Erythroblast (primary cell): Measurements from ENCODE around the gene PRLR.

Source experiments
- DNase-seq, 2 experiments: peaks; one replicate each; lab custom pipeline; 2025; lab: John Stamatoyannopoulos, UW
- GATA1 ChIP-seq: IDR thresholded peaks from 2 replicates; pipeline ENCODE4 v1.6.1; 2011; ENCODE audit warnings: low read depth, mild to moderate bottlenecking, control low read depth, low read length, moderate library complexity
- POLR2A ChIP-seq: IDR thresholded peaks from 2 replicates; pipeline ENCODE4 v1.6.1; 2011; ENCODE audit warnings: mild to moderate bottlenecking, low read length

The PRLR gene

DNA sequence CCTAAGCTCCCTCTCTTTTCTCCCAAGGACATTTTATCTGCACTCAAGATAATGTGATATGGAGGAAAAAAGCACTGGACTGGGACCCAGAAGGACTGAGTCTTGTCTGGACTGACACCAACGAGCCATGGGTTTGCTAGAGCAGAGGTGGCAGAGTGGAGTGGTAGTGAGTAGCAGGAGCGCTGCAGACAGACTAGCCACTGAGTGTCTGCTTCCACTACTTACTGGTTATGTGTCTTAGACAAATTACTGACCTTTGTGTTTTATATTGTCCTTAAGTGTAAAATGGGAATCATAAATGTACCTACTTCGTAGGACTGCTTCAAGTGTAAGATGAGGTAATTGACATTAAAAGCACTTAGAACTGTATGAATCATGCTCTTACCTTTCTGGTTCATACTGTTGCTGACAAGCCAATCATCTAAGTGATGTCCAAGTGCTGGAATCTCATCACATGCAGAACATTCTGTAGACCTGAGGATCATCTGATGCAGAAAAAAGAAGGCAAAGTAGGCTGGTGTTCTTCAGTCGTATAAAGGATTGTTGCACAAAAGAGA lies 12.5 kb upstream of the PRLR start:
- no peak for TF ChIP-seq POLR2A
- no peak for TF ChIP-seq GATA1
- DNase-seq: no peak

DNA sequence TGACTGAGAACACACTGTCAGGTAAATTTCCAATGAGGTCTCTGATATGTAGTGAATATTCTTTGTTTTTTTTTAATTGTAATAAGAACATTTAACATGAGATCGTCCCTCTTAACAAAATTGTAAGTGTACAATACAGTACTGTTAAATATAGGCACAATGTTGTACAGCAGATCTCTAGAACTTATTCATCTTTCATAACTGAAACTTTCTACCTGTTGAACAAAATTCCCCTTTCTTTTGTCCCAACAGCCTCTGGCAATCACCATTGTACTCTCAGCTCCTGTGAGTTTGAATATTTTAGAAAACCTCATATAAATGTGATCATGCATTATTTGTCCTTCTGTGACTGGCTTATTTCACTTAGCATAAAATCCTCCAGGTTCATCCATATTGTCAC lies 10.6 kb upstream of the PRLR start:
- no peak for DNase-seq
- TF ChIP-seq GATA1 (no peak), POLR2A (no peak)

DNA sequence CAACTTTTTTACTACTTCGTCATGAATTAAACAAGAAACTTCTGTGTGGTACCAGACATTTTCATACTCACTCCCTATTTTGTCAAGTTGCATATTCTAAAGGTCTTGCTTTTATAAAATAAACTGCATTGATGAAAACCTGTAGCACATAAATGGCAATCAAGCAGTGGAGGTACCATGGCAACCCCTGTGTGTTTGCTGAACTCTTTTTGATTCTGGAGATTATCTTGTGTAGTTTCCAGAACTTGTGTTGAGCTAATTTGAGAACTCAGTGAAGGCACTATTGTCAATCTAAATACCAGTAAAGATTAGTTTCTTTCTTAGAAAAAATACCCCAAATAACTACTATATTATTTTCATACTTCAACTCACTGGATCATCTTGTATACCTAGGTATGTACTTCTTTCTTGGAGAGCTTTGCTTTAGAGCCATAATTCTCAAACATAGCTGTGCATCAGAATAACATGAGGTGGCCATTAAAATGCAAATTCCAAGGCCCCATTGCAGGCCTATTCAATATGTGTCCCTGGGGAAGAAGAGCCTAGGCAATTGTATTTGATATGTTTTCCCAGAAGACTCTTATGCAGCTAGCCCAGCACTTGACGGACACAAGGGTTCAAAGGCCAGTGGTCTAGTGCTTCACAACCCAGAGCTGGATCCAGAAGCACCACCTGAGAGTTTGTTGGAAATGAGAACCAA lies 9.8 kb upstream of the PRLR start:
- TF ChIP-seq GATA1: no peak
- TF ChIP-seq POLR2A: no peak
- no peak for DNase-seq

DNA sequence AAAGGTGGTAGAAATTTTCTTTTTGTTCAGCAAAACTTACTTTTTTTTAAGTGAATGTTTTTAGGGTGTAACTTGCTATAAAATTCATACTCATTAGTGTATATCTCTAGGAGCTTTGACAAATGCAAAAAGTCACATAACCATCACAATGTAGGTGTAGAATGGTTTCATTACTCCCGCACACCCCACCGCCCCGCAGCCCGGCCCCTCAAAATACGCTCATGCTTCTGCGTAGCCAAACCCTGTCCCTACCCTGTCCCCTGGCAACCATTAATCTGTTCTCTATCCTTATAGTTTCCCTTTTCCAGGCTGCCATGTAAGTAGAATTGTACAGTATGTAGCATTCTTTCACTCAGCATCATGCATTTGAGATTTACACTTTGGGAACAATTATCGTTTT lies 9.2 kb upstream of the PRLR start:
- no peak for DNase-seq
- no peak for TF ChIP-seq POLR2A
- TF ChIP-seq GATA1: no peak

DNA sequence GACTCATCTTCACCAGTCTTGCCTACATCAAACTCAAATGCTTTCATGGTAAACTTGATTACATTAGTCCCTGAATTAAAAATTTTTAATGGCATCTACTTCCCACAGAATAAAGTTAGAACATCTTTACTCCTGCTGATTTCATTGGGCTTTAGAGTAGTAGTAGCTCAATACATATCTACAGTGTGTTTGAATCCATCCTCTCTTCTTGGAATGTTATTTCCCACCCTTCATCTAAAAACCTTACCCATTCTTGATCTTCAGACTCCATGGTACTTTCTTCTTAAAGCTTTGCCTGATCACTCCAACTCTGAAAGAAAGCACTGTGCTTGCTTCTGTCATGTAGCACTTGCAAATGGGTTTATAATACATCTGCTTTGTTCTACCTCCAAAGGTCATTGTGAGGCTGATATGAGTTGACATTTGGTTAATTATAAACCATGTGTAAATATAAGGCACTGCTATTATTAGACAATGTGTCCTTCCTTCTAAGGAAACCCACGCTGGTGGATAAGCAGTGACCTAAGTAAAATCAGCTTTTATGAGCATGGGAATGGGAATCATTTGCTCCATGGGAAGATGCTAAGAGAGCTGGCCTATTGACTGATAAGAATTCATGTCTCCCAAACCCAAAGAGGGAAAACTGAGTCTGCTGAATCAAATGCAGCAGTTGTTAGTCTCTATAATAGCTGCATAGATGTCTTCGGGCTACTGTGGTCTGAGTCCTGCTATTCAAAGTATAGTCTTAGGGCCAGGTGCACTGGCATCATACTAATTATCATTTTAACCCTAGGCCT lies 7.5 kb upstream of the PRLR start:
- DNase-seq: no peak
- TF ChIP-seq POLR2A (no peak), GATA1 (no peak)

DNA sequence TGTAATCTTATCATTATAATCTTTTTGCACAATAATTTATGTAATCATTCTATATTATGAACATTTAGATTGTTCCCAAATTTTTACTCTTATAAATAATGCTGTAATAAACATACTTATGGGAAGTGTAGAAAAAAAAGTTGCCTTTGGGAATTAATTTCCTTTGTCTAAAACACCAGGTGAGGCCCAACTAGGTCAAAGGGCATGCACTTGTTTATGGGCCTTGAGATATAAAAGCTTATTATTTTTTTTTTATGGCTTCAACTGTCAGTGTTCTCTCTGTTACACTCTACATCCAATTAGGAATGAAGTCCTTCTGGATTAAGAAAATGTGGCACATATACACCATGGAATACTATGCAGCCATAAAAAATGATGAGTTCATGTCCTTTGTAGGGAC lies 6.5 kb upstream of the PRLR start:
- no peak for DNase-seq
- no peak for TF ChIP-seq POLR2A
- TF ChIP-seq GATA1: no peak

DNA sequence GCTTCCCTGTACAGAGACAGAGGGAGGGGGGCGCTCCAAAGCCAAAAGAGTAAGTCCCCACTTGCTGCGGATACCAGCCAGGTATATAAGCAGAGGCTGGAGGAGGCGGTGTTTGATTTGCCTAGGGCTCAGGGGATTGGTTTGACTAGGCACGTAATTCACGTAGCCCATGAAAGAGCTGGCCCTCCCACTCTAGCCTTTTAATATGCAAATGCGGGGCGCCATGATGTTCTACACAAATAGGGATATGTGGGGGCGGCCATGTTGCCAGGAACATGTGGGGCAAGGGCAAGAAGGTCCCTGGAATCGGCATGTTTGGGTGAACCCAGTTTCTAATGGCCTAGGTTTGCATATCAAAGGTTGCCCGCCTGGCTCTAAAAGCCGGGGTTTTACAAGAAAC lies 3.3 kb upstream of the PRLR start:
- TF ChIP-seq POLR2A (no peak), GATA1 (no peak)
- DNase-seq: no peak

DNA sequence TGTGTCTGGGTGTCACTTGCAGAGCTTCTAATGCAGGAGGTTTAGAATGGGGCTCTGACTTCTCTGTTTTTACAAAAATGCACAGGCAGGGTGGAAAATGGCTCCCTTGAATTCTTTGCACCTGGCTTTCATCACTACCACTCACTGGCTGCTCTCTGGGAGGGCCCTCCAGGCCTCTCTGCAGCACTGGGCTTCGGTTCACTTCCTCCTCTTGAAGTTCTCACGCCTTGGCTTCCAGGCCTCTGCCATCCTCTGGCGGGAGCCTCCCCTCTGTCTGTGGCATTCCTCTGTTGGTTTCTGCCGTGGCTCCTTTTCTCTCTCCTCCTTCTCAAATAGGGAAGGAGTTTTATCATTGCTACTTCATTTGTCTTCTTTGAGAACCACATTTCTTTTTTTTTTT lies 2.8 kb upstream of the PRLR start:
- TF ChIP-seq POLR2A: no peak
- TF ChIP-seq GATA1: no peak
- DNase-seq: no peak

DNA sequence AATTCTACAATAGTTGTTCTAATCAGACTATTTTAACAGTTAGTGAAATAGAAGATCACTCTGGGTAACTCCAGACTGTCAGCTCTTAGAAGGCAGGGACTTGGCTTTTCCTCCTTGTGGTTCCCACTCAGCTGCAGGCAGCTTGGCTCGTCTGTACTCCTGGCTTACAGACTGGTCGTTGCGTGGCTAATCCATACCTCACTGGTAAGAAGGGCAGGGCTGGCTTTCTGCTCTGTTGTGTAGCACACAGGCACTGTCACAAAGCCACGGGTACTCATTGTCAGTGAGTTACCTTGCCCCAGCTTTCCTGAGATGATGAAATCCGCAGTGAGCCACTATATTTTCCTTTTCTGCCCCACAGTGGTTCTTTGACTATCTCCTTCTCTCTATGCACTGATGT lies 1.8 kb upstream of the PRLR start:
- TF ChIP-seq POLR2A (no peak), GATA1 (no peak)
- DNase-seq: no peak

DNA sequence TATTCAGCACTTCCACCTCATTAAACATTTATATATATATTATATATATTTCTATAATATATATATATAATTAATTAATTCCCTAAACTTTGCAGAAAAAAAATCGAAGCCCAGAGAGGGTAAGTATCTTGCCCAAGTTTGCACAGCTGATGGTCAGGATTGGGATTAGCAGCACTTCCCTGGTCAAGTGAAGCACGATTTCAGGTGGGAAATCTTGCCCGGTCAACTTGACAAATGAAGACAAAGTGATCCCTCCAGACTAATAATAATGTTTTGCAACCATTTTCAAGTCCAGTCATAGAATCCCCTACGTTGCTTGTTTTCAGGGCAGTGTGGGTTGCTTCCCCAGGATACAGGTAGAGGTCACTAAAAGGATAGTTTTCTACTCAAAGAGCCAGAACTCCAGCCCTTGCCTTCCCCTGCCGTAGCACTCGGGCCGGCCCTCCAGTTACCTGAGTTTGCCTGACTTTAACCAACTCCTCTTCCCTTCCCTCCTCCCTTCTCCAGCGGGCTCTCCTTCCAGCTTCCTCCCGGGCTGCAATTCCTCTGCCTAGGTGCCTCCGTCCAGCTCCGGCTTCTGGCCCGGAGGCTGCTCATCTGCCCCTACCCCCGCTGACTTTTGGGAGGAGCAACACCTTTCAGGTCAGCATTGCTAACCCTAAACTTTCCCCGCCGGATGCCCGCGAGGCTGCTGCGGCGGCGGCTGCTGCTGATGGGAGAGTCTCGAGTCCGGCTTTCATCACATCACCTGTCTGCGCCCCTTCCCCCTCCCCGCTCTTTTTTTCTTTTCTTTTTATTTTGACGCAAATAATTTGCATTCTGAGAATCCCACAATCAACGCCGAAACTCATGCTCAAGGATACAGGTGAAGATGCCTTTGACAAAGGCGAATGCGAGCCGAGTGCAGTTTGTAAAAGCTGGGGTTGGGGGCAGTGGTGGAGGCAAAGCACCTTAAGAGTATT lies 930 bp downstream of the PRLR start:
- TF ChIP-seq POLR2A (no peak), GATA1 (no peak)
- no peak for DNase-seq

DNA sequence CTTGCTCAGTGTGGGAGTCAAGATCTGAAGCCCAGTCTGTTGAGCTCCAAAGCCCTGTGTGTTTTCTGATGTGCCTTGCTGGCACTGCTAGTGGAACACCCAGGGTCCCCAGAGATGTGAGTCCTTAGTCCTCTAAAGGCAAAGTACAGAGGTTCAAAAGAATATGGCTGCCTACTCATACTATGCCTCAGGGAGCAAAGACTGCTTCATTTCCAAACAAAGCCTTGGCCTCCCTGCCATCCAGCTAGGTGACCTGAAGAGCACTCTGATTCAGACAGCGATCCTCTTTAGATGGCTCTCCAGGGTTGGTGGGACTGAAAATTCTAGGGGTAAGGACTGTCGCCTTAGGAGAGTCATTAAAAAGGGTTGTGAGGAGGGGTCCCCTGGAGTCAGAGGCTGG lies 2.0 kb downstream of the PRLR start:
- no peak for TF ChIP-seq GATA1
- no peak for TF ChIP-seq POLR2A

DNA sequence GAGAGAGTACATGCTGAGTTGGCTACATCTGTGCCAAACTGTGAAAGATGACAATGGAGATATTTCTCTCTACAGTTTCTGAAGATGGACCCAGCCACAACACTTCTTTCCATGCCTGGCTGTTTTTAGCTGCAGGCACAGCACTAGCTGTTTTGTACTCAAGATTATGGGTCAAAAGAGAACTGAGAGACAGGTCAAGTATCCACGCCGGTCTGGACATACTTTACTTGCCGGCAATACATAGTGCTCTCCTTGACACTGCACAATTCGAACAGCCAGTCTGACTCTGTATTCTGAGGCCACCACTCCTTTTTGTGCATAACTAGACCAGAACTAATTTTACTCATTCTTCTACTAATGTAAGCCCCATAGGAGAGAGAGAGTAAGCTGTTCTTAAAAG lies 2.6 kb downstream of the PRLR start:
- no peak for DNase-seq
- TF ChIP-seq GATA1 (no peak), POLR2A (no peak)

More for the DNA sequence above, 2.0 kb downstream of the PRLR start:
- DNase-seq: no peak

DNA sequence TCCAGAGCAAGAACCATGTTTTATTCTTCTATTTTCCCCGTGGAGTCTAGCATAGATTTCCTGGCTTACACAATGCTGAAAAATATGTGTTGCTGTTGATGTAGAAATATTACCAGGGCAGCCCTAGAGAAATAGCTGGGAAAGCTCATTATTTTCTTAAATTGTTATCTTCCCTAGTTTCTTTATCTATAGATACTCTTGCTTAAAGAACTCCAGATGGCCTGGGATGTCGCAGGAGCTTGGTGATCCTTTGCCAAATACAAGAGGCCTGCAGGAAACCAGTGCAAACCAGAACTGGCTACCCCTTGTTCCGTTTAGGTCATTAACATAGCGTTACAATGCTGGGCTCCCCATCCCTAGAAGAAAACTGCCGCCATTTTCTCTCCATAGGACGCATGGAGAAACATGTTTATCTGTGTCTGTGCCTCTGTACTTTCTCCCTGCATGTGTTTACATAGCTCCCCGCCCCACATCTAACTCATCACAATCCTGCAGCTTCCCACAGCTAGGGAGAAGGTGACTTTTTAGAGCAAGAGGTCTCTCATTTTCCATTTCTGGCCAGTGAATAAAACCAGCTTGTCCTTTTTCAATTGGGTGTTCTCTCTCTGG lies 6.4 kb downstream of the PRLR start:
- DNase-seq: no peak
- no peak for TF ChIP-seq GATA1
- no peak for TF ChIP-seq POLR2A
